ENCODE results near the gene ZMAT5. TPM values are rescaled to one million over a fixed set of nuclear protein-coding genes. Genes with fewer than 3 reads are reported as not detected.

ZMAT5 gene
- total and polyA plus RNA-seq, 10 donors = 15.1 to 27.0 (median 19.9) TPM

GRCh38 chr22:29701155-29701999 lies 65.4 kb downstream of the ZMAT5 start:
- no peak for DNase-seq
- TF ChIP-seq POLR2A (IDR thresholded peaks at IDR 0.05) (no peak), POLR2AphosphoS5 (IDR thresholded peaks at IDR 0.05) (peak in 1 of 3 donors; percentile 10)
- intact Hi-C loops (cut with DNase I; ENCODE audit: low total_unique reads) = no loop called here
- Histone ChIP-seq H3K36me3 (peaks cover 0 to 23% (median 3%) of the 10 kb centered on the region in 6 donors), H3K27ac (no peak overlapping the region), H3K4me1 (peaks cover 0 to 48% (median 17%) of the 10 kb centered on the region in 6 donors), H3K4me3 (no peak overlapping the region), H3K27me3 (replicated peaks in 1 of 7) (peaks cover 0 to 26% (median 7%) of the 10 kb centered on the region in 7 donors), H3K9me3 (no peaks in the 10 kb centered on the region)
- WGBS, 5 donors = 37 to 44% (median 40%) methylated on average over 13 to 14 of the region's 14 CpGs

GRCh38 chr22:29700900-29701154 lies 66.0 kb downstream of the ZMAT5 start:
- Histone ChIP-seq H3K36me3 (peaks cover 0 to 28% (median 6%) of the 10 kb centered on the region in 6 donors), H3K4me3 (no peak overlapping the region), H3K9me3 (no peaks in the 10 kb centered on the region), H3K4me1 (peaks cover 0 to 48% (median 17%) of the 10 kb centered on the region in 6 donors), H3K27me3 (replicated peaks in 1 of 7) (peaks cover 0 to 24% (median 7%) of the 10 kb centered on the region in 7 donors), H3K27ac (no peak overlapping the region)
- 52 to 65% (median 54%) methylated on average over 8 to 9 of the region's 9 CpGs for WGBS, 5 donors
- no peak for DNase-seq
- TF ChIP-seq CTCF (IDR thresholded peaks at IDR 0.05 in 8 of 11, conservative IDR thresholded peaks at IDR 0.05 in 3 of 11) = no peak
- intact Hi-C loops (cut with DNase I; ENCODE audit: low total_unique reads) = no loop called here

GRCh38 chr22:29700206-29700899 lies 66.5 kb downstream of the ZMAT5 start:
- TF ChIP-seq POLR2AphosphoS5 (IDR thresholded peaks at IDR 0.05) (peak in 1 of 3 donors; percentile 32), POLR2A (IDR thresholded peaks at IDR 0.05) (no peak), CTCF (IDR thresholded peaks at IDR 0.05 in 8 of 11, conservative IDR thresholded peaks at IDR 0.05 in 3 of 11) (no peak)
- WGBS, 5 donors = 76 to 83% (median 78%) methylated on average over 19 of the region's 19 CpGs
- Histone ChIP-seq H3K4me1 (peaks cover 0 to 48% (median 17%) of the 10 kb centered on the region in 6 donors), H3K36me3 (peaks cover 0 to 33% (median 10%) of the 10 kb centered on the region in 6 donors), H3K27me3 (replicated peaks in 1 of 7) (peaks cover 0 to 24% (median 7%) of the 10 kb centered on the region in 7 donors), H3K27ac (no peak overlapping the region), H3K4me3 (no peak overlapping the region), H3K9me3 (no peaks in the 10 kb centered on the region)
- intact Hi-C loops (cut with DNase I; ENCODE audit: low total_unique reads) = no loop called here
- no peak for DNase-seq

- peaks cover 0 to 39% (median 14%) of the 10 kb centered on the region in 6 donors for H3K4me1 ChIP-seq
- 76 to 85% (median 81%) methylated on average over 14 to 16 of the region's 16 CpGs for WGBS, 5 donors
- DNase-seq = no peak
- no peaks in the 10 kb centered on the region for H3K9me3 ChIP-seq
- no peak overlapping the region for H3K4me3 ChIP-seq
- peaks cover 0 to 9% (median 4%) of the 10 kb centered on the region in 7 donors for H3K27me3 ChIP-seq (replicated peaks in 1 of 7)
- H3K36me3 ChIP-seq = peaks cover 0 to 56% (median 29%) of the 10 kb centered on the region in 6 donors
- H3K27ac ChIP-seq = peak overlapping the region in 5 of 8 donors; percentile 16 to 58 (median 44)
- intact Hi-C loops (cut with DNase I; ENCODE audit: low total_unique reads) = no loop called here
- TF ChIP-seq POLR2AphosphoS5 (IDR thresholded peaks at IDR 0.05) (peak in 2 of 3 donors; percentile 35 to 48), POLR2A (IDR thresholded peaks at IDR 0.05) (no peak)
These were observed 68.8 kb downstream of the ZMAT5 start for GRCh38 chr22:29697853-29698598.
